H1 (cell line): ENCODE results near the gene LORICRIN. TPM values are rescaled to one million over a fixed set of nuclear protein-coding genes. Genes with fewer than 3 reads are reported as not detected.

Experiments
- CTCF ChIA-PET: fragments of 300-600 bp; sonication (Branson Sonifier 250); formaldehyde crosslinking; loops from one replicate; lab custom pipeline; 2021; ENCODE audit not compliant: partially characterized antibody; lab: Charles Lee
- POLR2A ChIA-PET: fragments of 300-600 bp; sonication (Branson Sonifier 250); formaldehyde crosslinking; loops from one replicate; lab custom pipeline; 2021; ENCODE audit warnings: inconsistent platforms; ENCODE audit not compliant: partially characterized antibody; lab: Charles Lee
- DNase-seq, 2 experiments: peaks; one replicate each; pipeline versions ENCODE4 v3.0.0 to v3.0.0-alpha.2; 2010 to 2022; ENCODE audit warnings: low spot score in 2 of 2, low read depth in 1 of 2, mixed read lengths in 1 of 2
- FAIRE-seq: peaks from 2 replicates; lab custom pipeline; 2011; peaks lifted over from hg19 to GRCh38; lab: Jason Lieb, UNC
- H2AFZ ChIP-seq: 2 replicates; pipeline ENCODE4 v1.8.1; 2012; ENCODE audit warnings: low read length, inconsistent platforms
- H2AK5ac ChIP-seq: 2 replicates; pipeline ENCODE4 v1.6.1; 2013; ENCODE audit warnings: low read depth, low read length
- H2BK120ac ChIP-seq: replicated peaks from 2 replicates; pipeline ENCODE3; 2013; ENCODE audit warnings: low read depth, low read length, inconsistent platforms
- H2BK12ac ChIP-seq: 2 replicates; pipeline ENCODE4 v1.6.1; 2013; ENCODE audit warnings: low read depth, low read length
- H2BK15ac ChIP-seq: 2 replicates; pipeline ENCODE4 v1.6.1; 2013; ENCODE audit warnings: low read length
- H2BK20ac ChIP-seq: 2 replicates; pipeline ENCODE4 v1.6.1; 2013; ENCODE audit warnings: low read length
- H2BK5ac ChIP-seq: 2 replicates; pipeline ENCODE4 v1.6.1; 2013; ENCODE audit warnings: low read depth, low read length
- H3K14ac ChIP-seq: 2 replicates; pipeline ENCODE4 v1.6.1; 2013; ENCODE audit warnings: inconsistent platforms; ENCODE audit not compliant: insufficient read length
- H3K18ac ChIP-seq: 2 replicates; pipeline ENCODE4 v1.6.1; 2013; ENCODE audit warnings: low read length; ENCODE audit errors: extremely low read depth
- H3K23ac ChIP-seq: 2 replicates; pipeline ENCODE4 v1.6.1; 2013; ENCODE audit warnings: inconsistent platforms; ENCODE audit not compliant: insufficient read length
- H3K23me2 ChIP-seq: 2 replicates; pipeline ENCODE4 v1.6.1; 2013; ENCODE audit warnings: low read depth, low read length
- H3K27ac ChIP-seq: 2 replicates; pipeline ENCODE4 v1.6.1; 2011; ENCODE audit warnings: low read depth, low read length, inconsistent platforms
- H3K27me3 ChIP-seq, 4 experiments: replicated peaks in 1 of 4; 1 replicate in 1 of 4; 2 replicates in 3 of 4; pipeline versions ENCODE4 v1.6.1 to v1.8.1; 2011 to 2013; ENCODE audit warnings: low read length in 3 of 4, mild to moderate bottlenecking in 3 of 4, inconsistent platforms in 2 of 4, mixed read lengths in 2 of 4, moderate library complexity in 1 of 4; ENCODE audit not compliant: control insufficient read depth in 3 of 4, insufficient read depth in 3 of 4; ENCODE audit errors: extremely low read depth in 1 of 4
- H3K36me3 ChIP-seq, 4 experiments: 2 replicates each; pipeline versions ENCODE4 v1.6.1 to v1.8.1; 2011 to 2013; ENCODE audit warnings: mild to moderate bottlenecking in 4 of 4, low read length in 3 of 4, moderate library complexity in 2 of 4, control low read depth in 1 of 4, inconsistent platforms in 1 of 4; ENCODE audit not compliant: insufficient read depth in 4 of 4, control insufficient read depth in 2 of 4
- H3K4ac ChIP-seq: replicated peaks from 2 replicates; pipeline ENCODE3; 2013; ENCODE audit warnings: low read length, low read depth, mixed read lengths, inconsistent platforms; ENCODE audit not compliant: insufficient read length
- H3K4me1 ChIP-seq, 4 experiments: replicated peaks in 1 of 4; 1 replicate in 1 of 4; 2 replicates in 3 of 4; pipeline versions ENCODE4 v1.6.1 to v1.8.1; 2011 to 2013; ENCODE audit warnings: low read length in 3 of 4, inconsistent platforms in 2 of 4, mixed read lengths in 1 of 4; ENCODE audit not compliant: insufficient read depth in 4 of 4, control insufficient read depth in 3 of 4
- H3K4me2 ChIP-seq, 2 experiments: 2 replicates each; pipeline versions ENCODE4 v1.6.1 to v1.8.1; 2011 to 2013; ENCODE audit warnings: low read depth in 2 of 2, low read length in 2 of 2, control low read depth in 1 of 2, inconsistent platforms in 1 of 2, mild to moderate bottlenecking in 1 of 2; ENCODE audit not compliant: insufficient read depth in 1 of 2
- H3K4me3 ChIP-seq, 4 experiments: fragments of 200-600, 300-600 bp in 1 of 4; sonication (generic), shearing (Covaris generic), sonication (Bioruptor Twin) in 1 of 4; 2 replicates each; pipeline versions ENCODE4 v1.5.1 to v1.8.1; 2011 to 2016; ENCODE audit warnings: low read length in 4 of 4, low read depth in 3 of 4, control low read depth in 2 of 4, inconsistent platforms in 2 of 4, mild to moderate bottlenecking in 2 of 4, mixed read lengths in 1 of 4, moderate library complexity in 1 of 4; ENCODE audit not compliant: insufficient read depth in 2 of 4; ENCODE audit errors: extremely low read depth in 1 of 4
- H3K56ac ChIP-seq: replicated peaks from 2 replicates; pipeline ENCODE3; 2013; ENCODE audit warnings: low read depth, mild to moderate bottlenecking, mixed read lengths, low read length, inconsistent platforms; ENCODE audit not compliant: insufficient read length
- H3K79me1 ChIP-seq: 2 replicates; pipeline ENCODE4 v1.6.1; 2013; ENCODE audit warnings: low read depth, low read length, control low read depth
- H3K79me2 ChIP-seq, 2 experiments: 2 replicates each; pipeline versions ENCODE4 v1.6.1 to v1.8.1; 2012 to 2013; ENCODE audit warnings: low read length in 2 of 2, mild to moderate bottlenecking in 2 of 2, inconsistent platforms in 1 of 2; ENCODE audit not compliant: insufficient read depth in 2 of 2, control insufficient read depth in 1 of 2
- H3K9ac ChIP-seq, 4 experiments: replicated peaks in 1 of 4; 1 replicate in 1 of 4; 2 replicates in 3 of 4; pipeline versions ENCODE4 v1.6.1 to v1.8.1; 2011 to 2013; ENCODE audit warnings: low read depth in 3 of 4, low read length in 3 of 4, control low read depth in 2 of 4, mild to moderate bottlenecking in 2 of 4, moderate library complexity in 2 of 4, inconsistent platforms in 1 of 4; ENCODE audit errors: extremely low read depth in 1 of 4
- H3K9me3 ChIP-seq, 2 experiments: 2 replicates each; pipeline versions ENCODE4 v1.6.1 to v1.8.1; 2012 to 2013; ENCODE audit warnings: mild to moderate bottlenecking in 2 of 2, moderate library complexity in 2 of 2, control low read depth in 1 of 2, inconsistent platforms in 1 of 2, low read depth in 1 of 2, low read length in 1 of 2, mixed read lengths in 1 of 2; ENCODE audit not compliant: insufficient read depth in 2 of 2
- H4K20me1 ChIP-seq, 2 experiments: replicated peaks in 1 of 2; 2 replicates each; pipeline versions ENCODE3 to v1.8.1; 2011 to 2013; ENCODE audit warnings: inconsistent platforms in 2 of 2, low read length in 2 of 2, mild to moderate bottlenecking in 1 of 2; ENCODE audit not compliant: insufficient read depth in 2 of 2, control insufficient read depth in 1 of 2
- H4K5ac ChIP-seq: 2 replicates; pipeline ENCODE4 v1.6.1; 2013; ENCODE audit warnings: low read length, low read depth, mixed read lengths, inconsistent platforms; ENCODE audit not compliant: insufficient read length
- H4K8ac ChIP-seq: 2 replicates; pipeline ENCODE4 v1.8.0; 2013; ENCODE audit warnings: mild to moderate bottlenecking, moderate library complexity, low read length, inconsistent platforms; ENCODE audit not compliant: insufficient read depth; ENCODE audit errors: extremely low read depth
- H4K91ac ChIP-seq: replicated peaks from 2 replicates; pipeline ENCODE3; 2013; ENCODE audit warnings: low read length, mixed read lengths, inconsistent platforms; ENCODE audit not compliant: insufficient read length
- ATF2 ChIP-seq: IDR thresholded peaks from 2 replicates; pipeline ENCODE4 v1.6.1; 2012; ENCODE audit warnings: low read length, inconsistent platforms
- JUND ChIP-seq: IDR thresholded peaks from 2 replicates; pipeline ENCODE4 v1.6.1; 2011; ENCODE audit warnings: mild to moderate bottlenecking, improper control_type of control experiment, low read length
- KDM1A ChIP-seq: fragments of 200-600, 300-600 bp; sonication (generic); IDR thresholded peaks from 2 replicates; pipeline ENCODE4 v1.7.1; 2016; ENCODE audit warnings: mild to moderate bottlenecking, low read length, borderline replicate concordance
- KDM4A ChIP-seq: IDR thresholded peaks from one replicate; pipeline ENCODE4 v1.7.1; 2012; ENCODE audit warnings: low read depth, mild to moderate bottlenecking, moderate library complexity, low read length, inconsistent platforms; ENCODE audit not compliant: severe bottlenecking
- POU5F1 ChIP-seq: IDR thresholded peaks from 2 replicates; pipeline ENCODE4 v1.6.1; 2011; ENCODE audit warnings: low read depth, mild to moderate bottlenecking, low read length, moderate library complexity
- RAD21 ChIP-seq, 2 experiments: IDR thresholded peaks in 1 of 2; conservative IDR thresholded peaks in 1 of 2; 2 replicates each; pipeline ENCODE4 v1.6.1; 2011; ENCODE audit warnings: low read depth in 2 of 2, low read length in 2 of 2, improper control_type of control experiment in 1 of 2, inconsistent platforms in 1 of 2, mild to moderate bottlenecking in 1 of 2, moderate library complexity in 1 of 2
- SUZ12 ChIP-seq: fragments of 200-600 bp; sonication (generic); IDR thresholded peaks from 2 replicates; pipeline ENCODE4 v1.6.1; 2012; ENCODE audit warnings: mild to moderate bottlenecking, inconsistent platforms, low read length, moderate library complexity, mixed read lengths
- USF2 ChIP-seq: IDR thresholded peaks from 2 replicates; pipeline ENCODE4 v1.6.1; 2011; ENCODE audit warnings: low read length, improper control_type of control experiment
- YY1 ChIP-seq: IDR thresholded peaks from 2 replicates; pipeline ENCODE4 v1.6.1; 2011; ENCODE audit warnings: low read depth, mild to moderate bottlenecking, low read length
- WGBS, 2 experiments: shearing (Covaris generic) in 1 of 2; methylation state at CpG; one replicate each; pipeline versions ENCODE4 v1.1.6 to v1.1.7; 2013 to 2015; ENCODE audit warnings: low lambda C conversion rate in 2 of 2, mixed read lengths in 2 of 2, inconsistent platforms in 1 of 2, low coverage in 1 of 2, missing lambda C conversion rate in 1 of 2; ENCODE audit not compliant: insufficient replicate concordance in 2 of 2, insufficient coverage in 1 of 2, insufficient read length in 1 of 2; ENCODE audit errors: extremely low coverage in 1 of 2, missing lambda C conversion rate in 1 of 2; 5-methylcytosine and 5-hydroxymethylcytosine counted together
- polyA plus RNA-seq, 7 experiments: library from polyadenylated mRNA; depleted of rRNA in 3 of 7; stranded (reverse) in 5 of 7; unstranded in 2 of 7; fragments of >200 nt in 5 of 7; fragments of 200-250 nt in 2 of 7; gene quantifications; 1 replicate in 5 of 7; 2 replicates in 1 of 7; 4 replicates in 1 of 7; pipeline versions ENCODE4 v1.2.1 to v1.2.3, GENCODE V29; 2011 to 2013; ENCODE audit warnings: missing spikeins in 2 of 7, mixed read lengths in 2 of 7
- total RNA-seq: library from RNA; stranded (reverse); fragmentation: NEBNext Ultra II Directional; extraction: Animal tissue kit (Norgen Biotek cat#: 25700); gene quantifications from 2 replicates; pipeline ENCODE4 v1.2.1, GENCODE V29; 2021

Gene LORICRIN
- total and polyA plus RNA-seq, 2 of the 8 experiments (the other 6 are each of a cell fraction or from before 2014, with no cell fraction given), result not detected

- Histone ChIP-seq H2BK20ac (no peak overlapping the region), H3K14ac (no peak overlapping the region), H3K4me1 (0 out of 7 replicates have a peak, but pooled peaks cover 0 to 3% (median 0%) of the 10 kb centered on the region in 4 experiments), H3K9ac (no peak overlapping the region), H3K9me3 (no peaks in the 10 kb centered on the region), H2BK12ac (no peak overlapping the region), H3K23ac (no peak overlapping the region), H2BK15ac (no peak overlapping the region), H3K56ac (no peak overlapping the region), H3K4ac (no peak overlapping the region), H3K36me3 (no peaks in the 10 kb centered on the region), H3K23me2 (no peaks in the 10 kb centered on the region), H4K20me1 (no peaks in the 10 kb centered on the region), H4K91ac (no peak overlapping the region), H3K79me1 (no peaks in the 10 kb centered on the region), H2AK5ac (no peak overlapping the region), H4K5ac (no peak overlapping the region), H3K4me3 (peak overlapping the region; percentile 46 to 65 (median 50)), H3K18ac (no peak overlapping the region), H2BK120ac (no peak overlapping the region), H3K27me3 (peaks cover 8 to 49% (median 38%) of the 10 kb centered on the region in 4 experiments), H2BK5ac (no peak overlapping the region), H3K4me2 (peak overlapping the region; percentile 60 to 87), H4K8ac (peak overlapping the region; percentile 82), H2AFZ (peak overlapping the region; percentile 67), H3K79me2 (no peaks in the 10 kb centered on the region), H3K27ac (no peak overlapping the region)
- DNase-seq, result peak in 1 of 2 experiments; percentile 74
- 14% methylated on average over 52 of the region's 80 CpGs; no CpG with 5 or more reads in 1 of the 2 experiments for WGBS, 2 experiments
- POLR2A ChIA-PET, result no interaction called here
- CTCF ChIA-PET, result interaction anchor here (0.6 to 1.3 kb wide), 2 partner anchors 27 to 28 kb away, joined by 3 to 6 read pairs; no protein-coding TSS in a partner anchor
- no peak for FAIRE-seq
- TF ChIP-seq RAD21 (IDR thresholded peaks at IDR 0.05 in 1 of 2, conservative IDR thresholded peaks at IDR 0.05 in 1 of 2; ENCODE audit: low read depth in 2 of 2, low read length in 2 of 2) (no peak), USF2 (no peak), YY1 (no peak), SUZ12 (no peak; the same call in 1 of the 2 replicates), POU5F1 (no peak), ATF2 (no peak), KDM1A (no peak), JUND (no peak), KDM4A (peak; percentile 43)
These were observed 2.0 kb downstream of the LORICRIN start for GRCh38 chr1:153261281-153262069.
